Measurements from ENCODE around the gene GAB4.

GAB4 gene

GRCh38 chr22:16973591-16974297, 34.3 kb downstream of the GAB4 start:
- no peak for DNase-seq (ENCODE audit: extremely low read depth, low read depth)
- no peak for TF ChIP-seq CTCF (IDR thresholded peaks at IDR 0.05; ENCODE audit: low read depth, low read length, missing control alignments)

GRCh38 chr22:16972311-16972710, 35.7 kb downstream of the GAB4 start:
- TF ChIP-seq CTCF (IDR thresholded peaks at IDR 0.05; ENCODE audit: low read depth, low read length, missing control alignments): no peak
- no peak overlapping the region for H3K4me3 ChIP-seq (replicated peaks; ENCODE audit: low read depth, low read length)
- no peak for DNase-seq (ENCODE audit: extremely low read depth, low read depth)

More at GRCh38 chr22:16973591-16974297, 34.3 kb downstream of the GAB4 start:
- no peak overlapping the region for H3K4me3 ChIP-seq (replicated peaks; ENCODE audit: low read depth, low read length)

GRCh38 chr22:16970446-16970845, 37.6 kb downstream of the GAB4 start:
- DNase-seq (ENCODE audit: extremely low read depth, low read depth): no peak
- TF ChIP-seq CTCF (IDR thresholded peaks at IDR 0.05; ENCODE audit: low read depth, low read length, missing control alignments): no peak
- H3K4me3 ChIP-seq (replicated peaks; ENCODE audit: low read depth, low read length): no peak overlapping the region

GRCh38 chr22:16969508-16970327, 38.3 kb downstream of the GAB4 start:
- no peak for TF ChIP-seq CTCF (IDR thresholded peaks at IDR 0.05; ENCODE audit: low read depth, low read length, missing control alignments)
- no peak overlapping the region for H3K4me3 ChIP-seq (replicated peaks; ENCODE audit: low read depth, low read length)

GRCh38 chr22:16968218-16968595, 39.8 kb downstream of the GAB4 start:
- no peak for TF ChIP-seq CTCF (IDR thresholded peaks at IDR 0.05; ENCODE audit: low read depth, low read length, missing control alignments)
- DNase-seq (ENCODE audit: extremely low read depth, low read depth): no peak
- H3K4me3 ChIP-seq (replicated peaks; ENCODE audit: low read depth, low read length): no peak overlapping the region

More at GRCh38 chr22:16969508-16970327, 38.3 kb downstream of the GAB4 start:
- no peak for DNase-seq (ENCODE audit: extremely low read depth, low read depth)

- TF ChIP-seq CTCF (IDR thresholded peaks at IDR 0.05; ENCODE audit: low read depth, low read length, missing control alignments): no peak
- H3K4me3 ChIP-seq (replicated peaks; ENCODE audit: low read depth, low read length): no peak overlapping the region
- DNase-seq (ENCODE audit: extremely low read depth, low read depth): no peak
Measured at GRCh38 chr22:16967453-16968217, 40.4 kb downstream of the GAB4 start.

All from HFF-Myc (cell line).